H1 (cell line): ENCODE data around the gene CAPN15. TPM values are rescaled to one million over a fixed set of nuclear protein-coding genes. Genes with fewer than 3 reads are reported as not detected.

ENCODE experiments used
- CTCF ChIA-PET: fragments of 300-600 bp; sonication (Branson Sonifier 250); formaldehyde crosslinking; loops from one replicate; lab custom pipeline; 2021; ENCODE audit not compliant: partially characterized antibody; lab: Charles Lee
- POLR2A ChIA-PET: fragments of 300-600 bp; sonication (Branson Sonifier 250); formaldehyde crosslinking; loops from one replicate; lab custom pipeline; 2021; ENCODE audit warnings: inconsistent platforms; ENCODE audit not compliant: partially characterized antibody; lab: Charles Lee
- DNase-seq, 2 experiments: peaks; one replicate each; pipeline versions ENCODE4 v3.0.0 to v3.0.0-alpha.2; 2010 to 2022; ENCODE audit warnings: low spot score in 2 of 2, low read depth in 1 of 2, mixed read lengths in 1 of 2
- FAIRE-seq: peaks from 2 replicates; lab custom pipeline; 2011; peaks lifted over from hg19 to GRCh38; lab: Jason Lieb, UNC
- H2AFZ ChIP-seq: 2 replicates; pipeline ENCODE4 v1.8.1; 2012; ENCODE audit warnings: low read length, inconsistent platforms
- H2AK5ac ChIP-seq: 2 replicates; pipeline ENCODE4 v1.6.1; 2013; ENCODE audit warnings: low read depth, low read length
- H2BK120ac ChIP-seq: replicated peaks from 2 replicates; pipeline ENCODE3; 2013; ENCODE audit warnings: low read depth, low read length, inconsistent platforms
- H2BK12ac ChIP-seq: 2 replicates; pipeline ENCODE4 v1.6.1; 2013; ENCODE audit warnings: low read depth, low read length
- H2BK15ac ChIP-seq: 2 replicates; pipeline ENCODE4 v1.6.1; 2013; ENCODE audit warnings: low read length
- H2BK20ac ChIP-seq: 2 replicates; pipeline ENCODE4 v1.6.1; 2013; ENCODE audit warnings: low read length
- H2BK5ac ChIP-seq: 2 replicates; pipeline ENCODE4 v1.6.1; 2013; ENCODE audit warnings: low read depth, low read length
- H3K14ac ChIP-seq: 2 replicates; pipeline ENCODE4 v1.6.1; 2013; ENCODE audit warnings: inconsistent platforms; ENCODE audit not compliant: insufficient read length
- H3K18ac ChIP-seq: 2 replicates; pipeline ENCODE4 v1.6.1; 2013; ENCODE audit warnings: low read length; ENCODE audit errors: extremely low read depth
- H3K23ac ChIP-seq: 2 replicates; pipeline ENCODE4 v1.6.1; 2013; ENCODE audit warnings: inconsistent platforms; ENCODE audit not compliant: insufficient read length
- H3K23me2 ChIP-seq: 2 replicates; pipeline ENCODE4 v1.6.1; 2013; ENCODE audit warnings: low read depth, low read length
- H3K27ac ChIP-seq: 2 replicates; pipeline ENCODE4 v1.6.1; 2011; ENCODE audit warnings: low read depth, low read length, inconsistent platforms
- H3K27me3 ChIP-seq, 4 experiments: replicated peaks in 1 of 4; 1 replicate in 1 of 4; 2 replicates in 3 of 4; pipeline versions ENCODE4 v1.6.1 to v1.8.1; 2011 to 2013; ENCODE audit warnings: low read length in 3 of 4, mild to moderate bottlenecking in 3 of 4, inconsistent platforms in 2 of 4, mixed read lengths in 2 of 4, moderate library complexity in 1 of 4; ENCODE audit not compliant: control insufficient read depth in 3 of 4, insufficient read depth in 3 of 4; ENCODE audit errors: extremely low read depth in 1 of 4
- H3K36me3 ChIP-seq, 4 experiments: 2 replicates each; pipeline versions ENCODE4 v1.6.1 to v1.8.1; 2011 to 2013; ENCODE audit warnings: mild to moderate bottlenecking in 4 of 4, low read length in 3 of 4, moderate library complexity in 2 of 4, control low read depth in 1 of 4, inconsistent platforms in 1 of 4; ENCODE audit not compliant: insufficient read depth in 4 of 4, control insufficient read depth in 2 of 4
- H3K4ac ChIP-seq: replicated peaks from 2 replicates; pipeline ENCODE3; 2013; ENCODE audit warnings: low read length, low read depth, mixed read lengths, inconsistent platforms; ENCODE audit not compliant: insufficient read length
- H3K4me1 ChIP-seq, 4 experiments: replicated peaks in 1 of 4; 1 replicate in 1 of 4; 2 replicates in 3 of 4; pipeline versions ENCODE4 v1.6.1 to v1.8.1; 2011 to 2013; ENCODE audit warnings: low read length in 3 of 4, inconsistent platforms in 2 of 4, mixed read lengths in 1 of 4; ENCODE audit not compliant: insufficient read depth in 4 of 4, control insufficient read depth in 3 of 4
- H3K4me2 ChIP-seq, 2 experiments: 2 replicates each; pipeline versions ENCODE4 v1.6.1 to v1.8.1; 2011 to 2013; ENCODE audit warnings: low read depth in 2 of 2, low read length in 2 of 2, control low read depth in 1 of 2, inconsistent platforms in 1 of 2, mild to moderate bottlenecking in 1 of 2; ENCODE audit not compliant: insufficient read depth in 1 of 2
- H3K4me3 ChIP-seq, 4 experiments: fragments of 200-600, 300-600 bp in 1 of 4; sonication (generic), shearing (Covaris generic), sonication (Bioruptor Twin) in 1 of 4; 2 replicates each; pipeline versions ENCODE4 v1.5.1 to v1.8.1; 2011 to 2016; ENCODE audit warnings: low read length in 4 of 4, low read depth in 3 of 4, control low read depth in 2 of 4, inconsistent platforms in 2 of 4, mild to moderate bottlenecking in 2 of 4, mixed read lengths in 1 of 4, moderate library complexity in 1 of 4; ENCODE audit not compliant: insufficient read depth in 2 of 4; ENCODE audit errors: extremely low read depth in 1 of 4
- H3K56ac ChIP-seq: replicated peaks from 2 replicates; pipeline ENCODE3; 2013; ENCODE audit warnings: low read depth, mild to moderate bottlenecking, mixed read lengths, low read length, inconsistent platforms; ENCODE audit not compliant: insufficient read length
- H3K79me1 ChIP-seq: 2 replicates; pipeline ENCODE4 v1.6.1; 2013; ENCODE audit warnings: low read depth, low read length, control low read depth
- H3K79me2 ChIP-seq, 2 experiments: 2 replicates each; pipeline versions ENCODE4 v1.6.1 to v1.8.1; 2012 to 2013; ENCODE audit warnings: low read length in 2 of 2, mild to moderate bottlenecking in 2 of 2, inconsistent platforms in 1 of 2; ENCODE audit not compliant: insufficient read depth in 2 of 2, control insufficient read depth in 1 of 2
- H3K9ac ChIP-seq, 4 experiments: replicated peaks in 1 of 4; 1 replicate in 1 of 4; 2 replicates in 3 of 4; pipeline versions ENCODE4 v1.6.1 to v1.8.1; 2011 to 2013; ENCODE audit warnings: low read depth in 3 of 4, low read length in 3 of 4, control low read depth in 2 of 4, mild to moderate bottlenecking in 2 of 4, moderate library complexity in 2 of 4, inconsistent platforms in 1 of 4; ENCODE audit errors: extremely low read depth in 1 of 4
- H3K9me3 ChIP-seq, 2 experiments: 2 replicates each; pipeline versions ENCODE4 v1.6.1 to v1.8.1; 2012 to 2013; ENCODE audit warnings: mild to moderate bottlenecking in 2 of 2, moderate library complexity in 2 of 2, control low read depth in 1 of 2, inconsistent platforms in 1 of 2, low read depth in 1 of 2, low read length in 1 of 2, mixed read lengths in 1 of 2; ENCODE audit not compliant: insufficient read depth in 2 of 2
- H4K20me1 ChIP-seq, 2 experiments: replicated peaks in 1 of 2; 2 replicates each; pipeline versions ENCODE3 to v1.8.1; 2011 to 2013; ENCODE audit warnings: inconsistent platforms in 2 of 2, low read length in 2 of 2, mild to moderate bottlenecking in 1 of 2; ENCODE audit not compliant: insufficient read depth in 2 of 2, control insufficient read depth in 1 of 2
- H4K5ac ChIP-seq: 2 replicates; pipeline ENCODE4 v1.6.1; 2013; ENCODE audit warnings: low read length, low read depth, mixed read lengths, inconsistent platforms; ENCODE audit not compliant: insufficient read length
- H4K8ac ChIP-seq: 2 replicates; pipeline ENCODE4 v1.8.0; 2013; ENCODE audit warnings: mild to moderate bottlenecking, moderate library complexity, low read length, inconsistent platforms; ENCODE audit not compliant: insufficient read depth; ENCODE audit errors: extremely low read depth
- H4K91ac ChIP-seq: replicated peaks from 2 replicates; pipeline ENCODE3; 2013; ENCODE audit warnings: low read length, mixed read lengths, inconsistent platforms; ENCODE audit not compliant: insufficient read length
- ATF3 ChIP-seq: IDR thresholded peaks from 2 replicates; pipeline ENCODE4 v1.6.1; 2011; ENCODE audit warnings: low read depth, mild to moderate bottlenecking, low read length; ENCODE audit not compliant: insufficient read depth
- MAFK ChIP-seq: IDR thresholded peaks from 2 replicates; pipeline ENCODE4 v1.6.1; 2012; ENCODE audit warnings: low read depth, mild to moderate bottlenecking, improper control_type of control experiment, low read length
- RBBP5 ChIP-seq: IDR thresholded peaks from 2 replicates; pipeline ENCODE4 v1.7.1; 2012; ENCODE audit warnings: low read depth, mild to moderate bottlenecking, inconsistent platforms, low read length, moderate library complexity, borderline replicate concordance
- RFX5 ChIP-seq: IDR thresholded peaks from 2 replicates; pipeline ENCODE4 v1.6.1; 2011; ENCODE audit warnings: low read depth, low read length, improper control_type of control experiment, borderline replicate concordance
- YY1 ChIP-seq: IDR thresholded peaks from 2 replicates; pipeline ENCODE4 v1.6.1; 2011; ENCODE audit warnings: low read depth, mild to moderate bottlenecking, low read length
- WGBS, 2 experiments: shearing (Covaris generic) in 1 of 2; methylation state at CpG; one replicate each; pipeline versions ENCODE4 v1.1.6 to v1.1.7; 2013 to 2015; ENCODE audit warnings: low lambda C conversion rate in 2 of 2, mixed read lengths in 2 of 2, inconsistent platforms in 1 of 2, low coverage in 1 of 2, missing lambda C conversion rate in 1 of 2; ENCODE audit not compliant: insufficient replicate concordance in 2 of 2, insufficient coverage in 1 of 2, insufficient read length in 1 of 2; ENCODE audit errors: extremely low coverage in 1 of 2, missing lambda C conversion rate in 1 of 2; 5-methylcytosine and 5-hydroxymethylcytosine counted together
- polyA plus RNA-seq, 7 experiments: library from polyadenylated mRNA; depleted of rRNA in 3 of 7; stranded (reverse) in 5 of 7; unstranded in 2 of 7; fragments of >200 nt in 5 of 7; fragments of 200-250 nt in 2 of 7; gene quantifications; 1 replicate in 5 of 7; 2 replicates in 1 of 7; 4 replicates in 1 of 7; pipeline versions ENCODE4 v1.2.1 to v1.2.3, GENCODE V29; 2011 to 2013; ENCODE audit warnings: missing spikeins in 2 of 7, mixed read lengths in 2 of 7
- total RNA-seq: library from RNA; stranded (reverse); fragmentation: NEBNext Ultra II Directional; extraction: Animal tissue kit (Norgen Biotek cat#: 25700); gene quantifications from 2 replicates; pipeline ENCODE4 v1.2.1, GENCODE V29; 2021

CAPN15 gene
- total and polyA plus RNA-seq, 2 of the 8 experiments (the other 6 are each of a cell fraction or from before 2014, with no cell fraction given): 38.9 to 76.9 TPM

GRCh38 chr16:575354-576196 lies 48.1 kb downstream of the CAPN15 start:
- H3K4me3 ChIP-seq: no peak overlapping the region
- H3K18ac ChIP-seq: no peak overlapping the region
- H2BK20ac ChIP-seq: no peak overlapping the region
- H3K23me2 ChIP-seq: peaks cover 2% of the 10 kb centered on the region; the same call in 1 of the 2 replicates
- peaks cover 0 to 18% of the 10 kb centered on the region in 2 experiments for H4K20me1 ChIP-seq
- no peak overlapping the region for H4K91ac ChIP-seq
- CTCF ChIA-PET: interaction anchor here (0.9 to 2.7 kb wide), 10 partner anchors 11 to 85 kb away, joined by 3 to 30 read pairs (median 4); partner anchors contain the start of gene RAB40C
- peaks cover 0 to 14% (median 0%) of the 10 kb centered on the region in 4 experiments; a peak in 3 of 8 replicates for H3K36me3 ChIP-seq
- H3K23ac ChIP-seq: no peak overlapping the region
- no peak for DNase-seq
- no peak overlapping the region for H3K56ac ChIP-seq
- H3K4me1 ChIP-seq: peaks cover 0 to 3% (median 1%) of the 10 kb centered on the region in 4 experiments; a peak in 4 of 7 replicates
- H2BK5ac ChIP-seq: no peak overlapping the region
- no peak overlapping the region for H4K8ac ChIP-seq
- WGBS, 2 experiments: 95% methylated on average over 29 of the region's 36 CpGs; no CpG with 5 or more reads in 1 of the 2 experiments
- POLR2A ChIA-PET: interaction anchor here (0.8 to 1.7 kb wide), 6 partner anchors 9 to 119 kb away, joined by 3 to 4 read pairs (median 4); partner anchors contain the start of gene NHLRC4
- FAIRE-seq: no peak
- no peaks in the 10 kb centered on the region for H3K9me3 ChIP-seq
- TF ChIP-seq YY1 (no peak), MAFK (no peak), RFX5 (no peak), ATF3 (no peak), RBBP5 (no peak)
- H3K14ac ChIP-seq: no peak overlapping the region
- H3K4me2 ChIP-seq: no peak overlapping the region
- no peaks in the 10 kb centered on the region for H3K27me3 ChIP-seq
- no peak overlapping the region for H2BK15ac ChIP-seq
- peaks cover 0 to 5% of the 10 kb centered on the region in 2 experiments; a peak in 1 of 4 replicates for H3K79me2 ChIP-seq
- no peak overlapping the region for H4K5ac ChIP-seq
- H3K4ac ChIP-seq: no peak overlapping the region
- H2AFZ ChIP-seq: no peak overlapping the region
- no peak overlapping the region for H2BK120ac ChIP-seq
- H3K79me1 ChIP-seq: no peaks in the 10 kb centered on the region; the same call in none of the 2 replicates
- H3K9ac ChIP-seq: no peak overlapping the region
- H2AK5ac ChIP-seq: no peak overlapping the region
- no peak overlapping the region for H3K27ac ChIP-seq
- no peak overlapping the region for H2BK12ac ChIP-seq
